Measurements from ENCODE around the gene CD19.

DNA sequence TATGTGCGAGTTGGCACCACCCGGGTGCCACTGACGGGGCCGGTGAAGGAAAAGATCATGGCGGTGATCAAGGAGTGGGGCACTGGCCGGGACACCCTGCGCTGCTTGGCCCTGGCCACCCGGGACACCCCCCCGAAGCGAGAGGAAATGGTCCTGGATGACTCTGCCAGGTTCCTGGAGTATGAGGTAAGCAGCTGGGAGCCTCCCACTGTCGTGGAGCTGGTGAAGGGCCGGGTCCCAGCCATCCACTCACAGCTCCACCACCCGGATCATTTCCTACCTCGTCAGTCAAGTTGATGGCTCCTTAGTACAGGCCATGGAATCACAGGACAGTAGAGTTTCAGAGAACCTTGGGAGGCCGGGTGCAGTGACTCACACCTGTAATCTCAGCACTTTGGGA is 33.5 kb upstream of the CD19 start:
- TF ChIP-seq, protein P1, sequence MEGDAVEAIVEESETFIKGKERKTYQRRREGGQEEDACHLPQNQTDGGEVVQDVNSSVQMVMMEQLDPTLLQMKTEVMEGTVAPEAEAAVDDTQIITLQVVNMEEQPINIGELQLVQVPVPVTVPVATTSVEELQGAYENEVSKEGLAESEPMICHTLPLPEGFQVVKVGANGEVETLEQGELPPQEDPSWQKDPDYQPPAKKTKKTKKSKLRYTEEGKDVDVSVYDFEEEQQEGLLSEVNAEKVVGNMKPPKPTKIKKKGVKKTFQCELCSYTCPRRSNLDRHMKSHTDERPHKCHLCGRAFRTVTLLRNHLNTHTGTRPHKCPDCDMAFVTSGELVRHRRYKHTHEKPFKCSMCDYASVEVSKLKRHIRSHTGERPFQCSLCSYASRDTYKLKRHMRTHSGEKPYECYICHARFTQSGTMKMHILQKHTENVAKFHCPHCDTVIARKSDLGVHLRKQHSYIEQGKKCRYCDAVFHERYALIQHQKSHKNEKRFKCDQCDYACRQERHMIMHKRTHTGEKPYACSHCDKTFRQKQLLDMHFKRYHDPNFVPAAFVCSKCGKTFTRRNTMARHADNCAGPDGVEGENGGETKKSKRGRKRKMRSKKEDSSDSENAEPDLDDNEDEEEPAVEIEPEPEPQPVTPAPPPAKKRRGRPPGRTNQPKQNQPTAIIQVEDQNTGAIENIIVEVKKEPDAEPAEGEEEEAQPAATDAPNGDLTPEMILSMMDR (IDR thresholded peaks at IDR 0.05): no peak
- TF ChIP-seq POLR2A (IDR thresholded peaks at IDR 0.05): no peak
